Mesenchymal stem cell (in vitro differentiated cells and primary cell): ENCODE results near the gene FNIP2. TPM values are rescaled to one million over a fixed set of nuclear protein-coding genes. Genes with fewer than 3 reads are reported as not detected.
A peak's percentile ranks its signal among the peaks of the same experiment; 100 is the strongest.

Experiments used
- DNase-seq: peaks from one replicate; pipeline ENCODE4 v3.0.0-alpha.2; 2013
- H2AFZ ChIP-seq: one replicate; pipeline ENCODE4 v1.6.1; 2013; ENCODE audit warnings: low read depth, mild to moderate bottlenecking, control low read depth, inconsistent platforms, low read length, moderate library complexity
- H2AK5ac ChIP-seq: 2 replicates; pipeline ENCODE4 v1.6.1; 2013; ENCODE audit warnings: low read length, moderate library complexity, mild to moderate bottlenecking, inconsistent platforms; ENCODE audit not compliant: severe bottlenecking
- H2BK120ac ChIP-seq: one replicate; pipeline ENCODE4 v1.6.1; 2013; ENCODE audit warnings: low read depth, mild to moderate bottlenecking, inconsistent platforms, low read length, moderate library complexity
- H2BK12ac ChIP-seq, 2 experiments: one replicate each; pipeline ENCODE4 v1.6.1; 2013; ENCODE audit warnings: inconsistent platforms in 2 of 2, low read length in 2 of 2, mild to moderate bottlenecking in 2 of 2, moderate library complexity in 2 of 2, control low read depth in 1 of 2
- H2BK15ac ChIP-seq: one replicate; pipeline ENCODE4 v1.6.1; 2013; ENCODE audit warnings: mild to moderate bottlenecking, low read depth, inconsistent platforms; ENCODE audit not compliant: poor library complexity, severe bottlenecking
- H2BK5ac ChIP-seq: 2 replicates; pipeline ENCODE4 v1.6.1; 2013; ENCODE audit warnings: low read depth, mild to moderate bottlenecking, low read length, control low read depth, inconsistent platforms; ENCODE audit not compliant: poor library complexity, severe bottlenecking
- H3K14ac ChIP-seq, 2 experiments: one replicate each; pipeline ENCODE4 v1.6.1; 2013; ENCODE audit warnings: inconsistent platforms in 2 of 2, low read length in 2 of 2, control low read depth in 1 of 2, mild to moderate bottlenecking in 1 of 2, moderate library complexity in 1 of 2
- H3K18ac ChIP-seq, 2 experiments: one replicate each; pipeline ENCODE4 v1.6.1; 2013; ENCODE audit warnings: inconsistent platforms in 2 of 2, low read length in 2 of 2, control low read depth in 1 of 2, low read depth in 1 of 2, mild to moderate bottlenecking in 1 of 2
- H3K23ac ChIP-seq, 2 experiments: one replicate each; pipeline ENCODE4 v1.6.1; 2013; ENCODE audit warnings: inconsistent platforms in 2 of 2, low read length in 2 of 2, mild to moderate bottlenecking in 2 of 2, moderate library complexity in 2 of 2, control low read depth in 1 of 2
- H3K27ac ChIP-seq: 2 replicates; pipeline ENCODE4 v1.5.1; 2013; ENCODE audit warnings: mild to moderate bottlenecking, moderate library complexity, low read length, control low read depth, inconsistent platforms; ENCODE audit not compliant: poor library complexity, severe bottlenecking
- H3K27me3 ChIP-seq, 2 experiments: 2 replicates each; pipeline versions ENCODE4 v1.6.1 to v1.7.0; 2013; ENCODE audit warnings: low read length in 2 of 2, mild to moderate bottlenecking in 2 of 2, moderate library complexity in 2 of 2, control low read depth in 1 of 2, inconsistent platforms in 1 of 2; ENCODE audit not compliant: control insufficient read depth in 1 of 2, insufficient read depth in 1 of 2
- H3K36me3 ChIP-seq, 2 experiments: 2 replicates each; pipeline versions ENCODE4 v1.6.1 to v1.7.0; 2013; ENCODE audit warnings: low read length in 2 of 2, control low read depth in 1 of 2, inconsistent platforms in 1 of 2, low read depth in 1 of 2, mild to moderate bottlenecking in 1 of 2; ENCODE audit not compliant: insufficient read depth in 2 of 2, control insufficient read depth in 1 of 2
- H3K4ac ChIP-seq, 2 experiments: one replicate each; pipeline ENCODE4 v1.6.1; 2013; ENCODE audit warnings: inconsistent platforms in 2 of 2, low read length in 2 of 2, mild to moderate bottlenecking in 2 of 2, moderate library complexity in 2 of 2, control low read depth in 1 of 2, low read depth in 1 of 2
- H3K4me1 ChIP-seq: 2 replicates; pipeline ENCODE4 v1.6.1; 2013; ENCODE audit warnings: low read depth, low read length, control low read depth; ENCODE audit not compliant: control insufficient read depth, insufficient read depth
- H3K4me2 ChIP-seq: 2 replicates; pipeline ENCODE4 v1.6.1; 2013; ENCODE audit warnings: low read length, mild to moderate bottlenecking, inconsistent platforms; ENCODE audit not compliant: poor library complexity, severe bottlenecking
- H3K4me3 ChIP-seq, 2 experiments: 2 replicates each; pipeline versions ENCODE4 v1.5.1 to v1.7.0; 2013; ENCODE audit warnings: low read length in 2 of 2, mild to moderate bottlenecking in 2 of 2, control low read depth in 1 of 2, low read depth in 1 of 2; ENCODE audit not compliant: insufficient read depth in 1 of 2
- H3K79me1 ChIP-seq: replicated peaks from 2 replicates; pipeline ENCODE4 v1.6.1; 2013; ENCODE audit warnings: mild to moderate bottlenecking, control low read depth, low read length, inconsistent platforms; ENCODE audit not compliant: poor library complexity, severe bottlenecking
- H3K9ac ChIP-seq: 2 replicates; pipeline ENCODE4 v1.7.0; 2013; ENCODE audit warnings: mild to moderate bottlenecking, low read length, moderate library complexity
- H3K9me3 ChIP-seq: 2 replicates; pipeline ENCODE4 v1.7.0; 2013; ENCODE audit warnings: mild to moderate bottlenecking, low read length; ENCODE audit not compliant: control insufficient read depth
- H4K8ac ChIP-seq: one replicate; pipeline ENCODE4 v1.6.1; 2013; ENCODE audit warnings: inconsistent platforms, mild to moderate bottlenecking, low read length, moderate library complexity
- H4K91ac ChIP-seq: one replicate; pipeline ENCODE4 v1.6.1; 2013; ENCODE audit warnings: mild to moderate bottlenecking, low read length, inconsistent platforms
- whole genome bisulfite sequencing: methylation state at CpG from one replicate; pipeline ENCODE4 v1.1.7; 2013; ENCODE audit warnings: mixed read lengths; 5-methylcytosine and 5-hydroxymethylcytosine counted together
- polyA plus RNA-seq, 2 experiments: library from polyadenylated mRNA; stranded (reverse); fragments of 200-250 nt; gene quantifications; one replicate each; pipeline ENCODE4 v1.2.3, GENCODE V29; 2013

FNIP2 gene
- polyA plus RNA-seq (2013, experiment 1 of 2) = 16.4 TPM
- 18.0 TPM for polyA plus RNA-seq (2013, experiment 2 of 2)

DNA sequence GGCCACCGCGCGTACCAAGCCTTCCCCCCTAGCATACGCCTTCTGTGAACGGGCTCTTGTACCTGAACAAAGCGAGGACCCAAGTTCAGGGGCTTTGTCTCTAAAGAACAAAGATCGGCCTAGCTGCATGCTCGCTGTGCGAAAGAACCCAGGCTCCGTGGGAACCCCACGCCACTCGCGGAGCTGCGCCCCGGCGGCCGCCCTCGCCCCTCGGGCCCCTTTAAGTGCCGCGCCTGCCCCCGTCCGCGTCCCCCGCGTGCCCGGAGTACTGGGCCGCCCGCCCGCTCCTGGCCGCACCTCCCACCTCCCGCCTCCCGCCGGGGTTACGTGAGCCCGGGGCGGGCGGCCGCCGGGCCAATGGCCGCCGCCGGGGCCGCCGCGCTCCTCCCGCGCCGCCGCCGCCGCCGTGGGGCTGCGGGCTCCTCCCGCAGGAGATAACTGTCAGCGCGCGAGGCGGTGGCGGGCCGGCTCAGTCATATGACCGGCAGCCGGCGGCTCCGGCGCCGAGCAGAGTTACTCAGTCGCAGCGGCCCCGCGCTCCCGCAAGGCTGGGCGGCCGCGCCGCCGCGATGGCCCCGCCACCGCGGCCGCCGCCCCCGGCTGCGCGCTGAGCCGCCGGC lies at the start of gene FNIP2:
Gene FNIP2, plus strand, starts transcription at position 472 of the 620 bp plus-strand sequence. CDS start 187 bp downstream, outside the sequence.
- no peaks in the 10 kb centered on the region for H3K4me1 ChIP-seq
- H3K36me3 ChIP-seq = no peaks in the 10 kb centered on the region
- H2BK5ac ChIP-seq = no peak within 1 kb of the TSS
- peak within 1 kb of the TSS in 1 of 2 experiments; percentile 59 for H3K23ac ChIP-seq
- peak within 1 kb of the TSS; percentile 93 for H3K9ac ChIP-seq
- H3K18ac ChIP-seq = peak within 1 kb of the TSS; percentile 91 to 94
- peaks cover 9% of the 10 kb centered on the region for H3K79me1 ChIP-seq
- peak within 1 kb of the TSS; percentile 79 to 97 for H3K4ac ChIP-seq
- 1% methylated on average over 57 of the region's 88 CpGs for WGBS
- no peaks in the 10 kb centered on the region for H3K9me3 ChIP-seq
- H3K4me3 ChIP-seq = peak within 1 kb of the TSS; percentile 86 to 95
- no peak within 1 kb of the TSS for H2AK5ac ChIP-seq
- DNase-seq = peak; percentile 82
- peak within 1 kb of the TSS; percentile 86 for H3K4me2 ChIP-seq
- H3K27ac ChIP-seq = peak within 1 kb of the TSS; percentile 12
- peak within 1 kb of the TSS; percentile 86 for H2AFZ ChIP-seq
- H4K8ac ChIP-seq = peak within 1 kb of the TSS; percentile 92
- peak within 1 kb of the TSS; percentile 82 for H2BK120ac ChIP-seq
- H4K91ac ChIP-seq = peak within 1 kb of the TSS; percentile 52
- no peaks in the 10 kb centered on the region for H3K27me3 ChIP-seq
- peak within 1 kb of the TSS in 1 of 2 experiments; percentile 89 for H2BK12ac ChIP-seq
- peak within 1 kb of the TSS in 1 of 2 experiments; percentile 90 for H3K14ac ChIP-seq
- peak within 1 kb of the TSS; percentile 99 for H2BK15ac ChIP-seq

DNA sequence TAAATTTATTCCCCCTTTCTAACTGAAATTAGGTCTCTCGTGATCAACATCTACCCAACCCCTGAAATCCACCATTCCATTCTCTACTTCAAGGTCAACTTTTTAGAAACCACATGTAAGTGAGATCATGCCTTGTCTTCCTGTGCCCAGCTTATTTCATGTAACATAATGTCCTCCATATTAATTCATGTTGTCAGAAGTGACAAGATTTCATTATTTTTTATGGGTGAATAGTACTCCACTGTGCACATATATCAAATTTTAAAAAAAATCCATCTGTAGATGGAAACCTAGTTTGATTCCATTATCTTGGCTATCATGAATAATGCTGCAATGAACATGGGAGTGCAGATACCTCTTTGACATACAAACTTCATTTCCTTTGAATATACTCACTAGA lies 47.1 kb upstream of the FNIP2 start:
- no peak overlapping the region for H2BK5ac ChIP-seq
- peaks cover 13% of the 10 kb centered on the region for H3K79me1 ChIP-seq
- H3K4me2 ChIP-seq = no peak overlapping the region
- no peak overlapping the region for H3K14ac ChIP-seq
- WGBS = 100% methylated on average over 1 of the region's 1 CpG
- no peak overlapping the region for H3K4ac ChIP-seq
- H4K8ac ChIP-seq = no peak overlapping the region
- no peak overlapping the region for H2BK120ac ChIP-seq
- H3K23ac ChIP-seq = no peak overlapping the region
- H3K27me3 ChIP-seq = no peaks in the 10 kb centered on the region
- H3K9ac ChIP-seq = peak overlapping the region; percentile 95
- no peak overlapping the region for H2AK5ac ChIP-seq
- H3K36me3 ChIP-seq = peaks cover 9 to 43% of the 10 kb centered on the region in 2 experiments
- DNase-seq = no peak
- H3K27ac ChIP-seq = no peak overlapping the region
- H4K91ac ChIP-seq = no peak overlapping the region
- peak overlapping the region in 1 of 2 experiments; percentile 86 for H3K4me3 ChIP-seq
- H2BK15ac ChIP-seq = no peak overlapping the region
- H3K18ac ChIP-seq = no peak overlapping the region
- H2BK12ac ChIP-seq = no peak overlapping the region
- H2AFZ ChIP-seq = no peak overlapping the region
- H3K4me1 ChIP-seq = peaks cover 4% of the 10 kb centered on the region
- no peaks in the 10 kb centered on the region for H3K9me3 ChIP-seq

DNA sequence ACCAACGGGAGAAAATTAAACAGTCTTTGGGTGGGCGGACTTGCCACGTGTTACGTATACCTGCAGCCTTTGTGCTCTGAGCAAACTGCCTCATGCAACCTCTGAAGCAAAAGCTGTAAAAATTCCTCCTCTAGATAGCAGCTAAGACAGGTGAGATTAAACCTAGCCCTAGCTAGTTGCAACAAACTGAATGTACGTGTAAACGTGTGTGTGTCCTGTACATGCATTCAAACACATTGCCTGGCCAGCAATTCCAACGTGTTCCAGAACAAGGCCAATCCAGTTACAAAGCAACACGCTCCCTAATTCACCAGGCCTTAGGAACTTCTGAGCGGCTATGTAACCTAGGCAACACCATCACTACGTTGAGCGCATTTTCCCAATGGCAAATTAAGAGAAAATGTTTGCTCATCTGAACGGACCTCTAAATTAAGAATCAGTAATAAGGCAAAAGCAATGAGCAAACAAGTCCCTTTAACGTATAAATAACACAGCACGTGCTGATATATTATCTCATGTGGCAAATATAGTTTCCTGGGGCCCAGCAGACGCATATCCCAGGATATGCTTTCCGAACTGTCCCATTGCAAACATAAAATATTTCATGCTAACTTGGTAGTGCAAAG lies 46.4 kb upstream of the FNIP2 start:
- no peak overlapping the region for H3K14ac ChIP-seq
- no peak overlapping the region for H4K91ac ChIP-seq
- H3K4me2 ChIP-seq = peak overlapping the region; percentile 75
- no peaks in the 10 kb centered on the region for H3K9me3 ChIP-seq
- no peak overlapping the region for H2AK5ac ChIP-seq
- H3K4ac ChIP-seq = peak overlapping the region in 1 of 2 experiments; percentile 69
- H2AFZ ChIP-seq = peak overlapping the region; percentile 70
- no peak overlapping the region for H2BK15ac ChIP-seq
- peaks cover 13% of the 10 kb centered on the region for H3K79me1 ChIP-seq
- H3K4me1 ChIP-seq = peaks cover 4% of the 10 kb centered on the region
- peak overlapping the region; percentile 95 for H3K9ac ChIP-seq
- DNase-seq = peak; percentile 55
- no peak overlapping the region for H2BK5ac ChIP-seq
- peak overlapping the region in 1 of 2 experiments; percentile 4 for H3K18ac ChIP-seq
- no peak overlapping the region for H2BK120ac ChIP-seq
- H3K23ac ChIP-seq = no peak overlapping the region
- no peaks in the 10 kb centered on the region for H3K27me3 ChIP-seq
- WGBS = 21% methylated on average over 15 of the region's 16 CpGs
- peak overlapping the region; percentile 95 for H4K8ac ChIP-seq
- H3K36me3 ChIP-seq = peaks cover 6 to 36% of the 10 kb centered on the region in 2 experiments
- no peak overlapping the region for H2BK12ac ChIP-seq
- H3K27ac ChIP-seq = peak overlapping the region; percentile 60
- H3K4me3 ChIP-seq = peak overlapping the region; percentile 73 to 86
